OCI-LY3 (cell line): ENCODE data around the gene GRIK2.

Experiments
- CTCF ChIP-seq: fragments of 200-600, 300-600 bp; sonication (generic); IDR thresholded peaks from 2 replicates; pipeline ENCODE4 v1.5.1; 2014; ENCODE audit warnings: antibody characterized with exemption, low read length, low read depth
- EZH2phosphoT487 ChIP-seq: fragments of 200-600 bp; shearing (Covaris generic); IDR thresholded peaks from 2 replicates; pipeline ENCODE4 v1.6.1; 2018; ENCODE audit warnings: antibody characterized with exemption, mixed run types, low read depth

- TF ChIP-seq CTCF: no peak
- TF ChIP-seq EZH2phosphoT487: no peak
Observed at GRCh38 chr6:102075539-102075938, 682.0 kb downstream of the GRIK2 start.
